GM18867 (cell line): ENCODE measurements around the gene TMEM120B.

ENCODE experiments used
- ATAC-seq: cut with Tn5 transposase; IDR thresholded peaks from one replicate; pipeline ENCODE4 v1.9.1; 2021; ENCODE audit warnings: mild to moderate bottlenecking, moderate library complexity; ENCODE audit not compliant: unreplicated experiment

The TMEM120B gene

DNA sequence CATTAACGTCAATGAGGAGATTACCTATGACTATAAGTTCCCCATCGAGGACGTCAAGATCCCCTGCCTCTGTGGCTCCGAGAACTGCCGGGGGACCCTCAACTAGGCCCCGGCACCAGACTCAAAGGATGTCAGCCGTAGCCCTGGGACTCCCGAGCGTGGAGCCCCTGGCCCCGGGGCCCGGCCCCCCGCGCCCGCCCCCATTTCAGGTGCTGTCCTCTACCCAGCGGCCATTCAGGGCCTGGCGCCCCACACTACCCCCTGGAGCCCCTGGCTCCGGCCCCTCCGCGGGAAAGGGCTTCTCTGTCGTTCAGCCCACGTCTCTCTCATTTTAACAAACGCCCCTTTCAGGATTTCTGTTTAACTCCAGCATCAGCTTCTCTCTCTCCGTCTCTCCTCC, 117.6 kb downstream of the TMEM120B start:
- ATAC-seq: no peak

DNA sequence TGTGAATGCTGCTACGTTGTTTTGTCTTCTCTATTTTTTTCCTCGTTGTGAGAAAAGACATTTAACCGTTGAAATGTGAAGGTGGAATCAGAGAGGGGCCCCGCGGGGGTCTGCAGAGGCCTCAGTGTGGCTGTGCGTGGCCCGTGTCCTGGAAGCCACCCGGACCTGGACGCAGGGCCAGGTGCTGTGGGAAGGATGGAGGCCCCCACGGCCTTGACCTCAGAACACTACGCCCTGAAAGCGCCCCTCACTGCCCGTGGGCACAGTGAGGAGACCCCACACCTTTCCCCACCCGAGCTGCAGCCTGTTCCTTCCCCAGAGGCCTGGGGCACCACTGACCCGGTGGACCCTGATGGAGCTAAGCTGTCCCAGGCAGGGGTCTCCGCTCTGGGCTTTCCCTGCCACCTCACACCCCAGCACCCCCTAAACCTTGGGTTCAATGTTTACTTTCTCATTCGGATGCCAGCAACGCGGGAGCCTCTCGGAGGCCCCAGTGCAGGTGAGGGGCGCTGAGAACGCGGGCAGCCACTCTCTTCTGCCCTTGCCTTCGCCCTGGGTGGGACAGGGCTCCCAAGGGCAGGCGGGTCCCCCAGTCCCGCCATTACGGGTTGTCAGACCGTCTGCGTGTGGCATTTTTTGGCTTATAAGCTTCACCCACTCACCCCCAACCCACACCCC, 118.2 kb downstream of the TMEM120B start:
- no peak for ATAC-seq
